ENCODE results near the gene ELOVL6. TPM values are rescaled to one million over a fixed set of nuclear protein-coding genes. Genes with fewer than 3 reads are reported as not detected.

ELOVL6 gene
- total and polyA plus RNA-seq, 9 of the 15 experiments (the other 6 are each of a cell fraction or from before 2014, with no cell fraction given), result 18.3 to 82.6 (median 46.0) TPM

DNA sequence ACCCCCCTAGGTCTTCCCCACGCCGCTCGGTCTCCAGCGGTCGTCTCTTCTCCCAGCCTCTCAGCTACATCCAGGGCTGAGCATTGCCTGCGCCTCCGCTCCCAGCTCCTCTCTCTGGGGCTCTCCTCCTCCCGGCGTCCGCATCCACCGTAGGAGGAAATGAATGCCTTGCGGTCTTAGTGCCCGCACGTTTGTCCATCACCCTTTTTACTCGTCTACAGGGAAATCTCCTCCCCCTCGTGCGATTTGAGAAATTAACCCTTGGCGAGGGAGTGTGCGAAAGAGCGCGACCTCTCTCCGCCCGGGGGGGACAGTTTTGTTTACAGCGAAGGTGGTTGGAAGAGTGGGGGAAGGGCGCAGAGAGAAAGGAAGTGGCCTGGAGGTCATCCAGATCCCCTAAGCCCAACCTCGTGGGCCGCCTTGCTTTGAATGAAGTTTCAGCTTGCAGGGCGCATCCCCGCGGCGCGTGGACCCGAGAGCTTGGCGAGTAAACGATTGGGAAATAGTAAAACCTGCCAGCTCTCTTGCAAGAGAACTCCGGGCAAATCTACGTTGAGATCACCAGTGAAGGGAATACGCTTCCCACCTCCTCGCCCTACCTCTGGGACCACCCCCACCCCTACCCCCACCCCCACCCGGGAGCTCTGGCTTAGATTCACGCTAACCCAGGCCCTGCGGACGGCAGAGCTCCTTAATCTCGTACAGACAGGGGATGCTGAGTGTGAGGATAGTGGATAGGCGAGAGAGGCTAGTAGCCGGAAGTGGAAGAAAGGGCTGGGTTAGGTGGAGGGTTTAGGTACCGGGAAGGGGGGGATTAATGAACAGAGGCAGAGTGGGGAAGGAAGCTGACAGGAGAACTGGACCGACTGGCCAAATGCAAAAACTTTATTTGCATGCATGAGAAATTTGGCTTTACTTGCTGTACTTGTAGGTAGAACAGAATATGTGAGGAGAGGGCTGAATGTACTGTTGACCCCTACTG is at the start of gene ELOVL6 (continued):
- TF ChIP-seq, protein P1, sequence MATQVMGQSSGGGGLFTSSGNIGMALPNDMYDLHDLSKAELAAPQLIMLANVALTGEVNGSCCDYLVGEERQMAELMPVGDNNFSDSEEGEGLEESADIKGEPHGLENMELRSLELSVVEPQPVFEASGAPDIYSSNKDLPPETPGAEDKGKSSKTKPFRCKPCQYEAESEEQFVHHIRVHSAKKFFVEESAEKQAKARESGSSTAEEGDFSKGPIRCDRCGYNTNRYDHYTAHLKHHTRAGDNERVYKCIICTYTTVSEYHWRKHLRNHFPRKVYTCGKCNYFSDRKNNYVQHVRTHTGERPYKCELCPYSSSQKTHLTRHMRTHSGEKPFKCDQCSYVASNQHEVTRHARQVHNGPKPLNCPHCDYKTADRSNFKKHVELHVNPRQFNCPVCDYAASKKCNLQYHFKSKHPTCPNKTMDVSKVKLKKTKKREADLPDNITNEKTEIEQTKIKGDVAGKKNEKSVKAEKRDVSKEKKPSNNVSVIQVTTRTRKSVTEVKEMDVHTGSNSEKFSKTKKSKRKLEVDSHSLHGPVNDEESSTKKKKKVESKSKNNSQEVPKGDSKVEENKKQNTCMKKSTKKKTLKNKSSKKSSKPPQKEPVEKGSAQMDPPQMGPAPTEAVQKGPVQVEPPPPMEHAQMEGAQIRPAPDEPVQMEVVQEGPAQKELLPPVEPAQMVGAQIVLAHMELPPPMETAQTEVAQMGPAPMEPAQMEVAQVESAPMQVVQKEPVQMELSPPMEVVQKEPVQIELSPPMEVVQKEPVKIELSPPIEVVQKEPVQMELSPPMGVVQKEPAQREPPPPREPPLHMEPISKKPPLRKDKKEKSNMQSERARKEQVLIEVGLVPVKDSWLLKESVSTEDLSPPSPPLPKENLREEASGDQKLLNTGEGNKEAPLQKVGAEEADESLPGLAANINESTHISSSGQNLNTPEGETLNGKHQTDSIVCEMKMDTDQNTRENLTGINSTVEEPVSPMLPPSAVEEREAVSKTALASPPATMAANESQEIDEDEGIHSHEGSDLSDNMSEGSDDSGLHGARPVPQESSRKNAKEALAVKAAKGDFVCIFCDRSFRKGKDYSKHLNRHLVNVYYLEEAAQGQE (IDR thresholded peaks at IDR 0.05; ENCODE audit: borderline replicate concordance), result no peak
- TF ChIP-seq, protein P1 (CRISPR knock-in tag; IDR thresholded peaks at IDR 0.05; ENCODE audit: low read depth), result no peak
- TF ChIP-seq KDM4B (IDR thresholded peaks at IDR 0.05; ENCODE audit: borderline replicate concordance in 2 of 2, low read depth in 1 of 2) (0 out of 4 replicates have a peak, but pooled peaks of 1 of the 2 experiments have one; percentile 74), NFXL1 (CRISPR knock-in tag; IDR thresholded peaks at IDR 0.05) (no peak), XRCC4 (IDR thresholded peaks at IDR 0.05; ENCODE audit: extremely low read depth, insufficient read depth, insufficient read length) (no peak), RB1 (IDR thresholded peaks at IDR 0.05; ENCODE audit: low read depth) (0 out of 2 replicates have a peak, but pooled peaks have one; percentile 35), ZNF444 (CRISPR knock-in tag; IDR thresholded peaks at IDR 0.05) (no peak), FOXJ3 (CRISPR knock-in tag; IDR thresholded peaks at IDR 0.05) (no peak), ETV1 (tag; conservative IDR thresholded peaks at IDR 0.05; ENCODE audit: low read depth) (peak; percentile 73), KAT2B (IDR thresholded peaks at IDR 0.05; ENCODE audit: low read depth, low read length) (no peak), ZNF239 (CRISPR knock-in tag; IDR thresholded peaks at IDR 0.05) (no peak), BRD4 (IDR thresholded peaks at IDR 0.05) (no peak), ESRRA (IDR thresholded peaks at IDR 0.05; ENCODE audit: borderline replicate concordance, low read depth) (peak; percentile 94), PYGO2 (tag; IDR thresholded peaks at IDR 0.05) (no peak), IRF2 (CRISPR knock-in tag; IDR thresholded peaks at IDR 0.05) (no peak), UBTF (IDR thresholded peaks at IDR 0.05; ENCODE audit: borderline replicate concordance in 1 of 2, low read depth in 2 of 2, low read length in 2 of 2) (peak; percentile 87 to 93)
- TF ChIP-seq, protein P2, sequence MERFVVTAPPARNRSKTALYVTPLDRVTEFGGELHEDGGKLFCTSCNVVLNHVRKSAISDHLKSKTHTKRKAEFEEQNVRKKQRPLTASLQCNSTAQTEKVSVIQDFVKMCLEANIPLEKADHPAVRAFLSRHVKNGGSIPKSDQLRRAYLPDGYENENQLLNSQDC (CRISPR knock-in tag; IDR thresholded peaks at IDR 0.05), result no peak
